GM21423 (cell line): ENCODE results near the gene SLC29A2.

ENCODE experiments used
- ATAC-seq: cut with Tn5 transposase; IDR thresholded peaks from one replicate; pipeline ENCODE4 v1.9.1; 2021; ENCODE audit warnings: mild to moderate bottlenecking, moderate library complexity; ENCODE audit not compliant: unreplicated experiment

SLC29A2 gene, protein sequence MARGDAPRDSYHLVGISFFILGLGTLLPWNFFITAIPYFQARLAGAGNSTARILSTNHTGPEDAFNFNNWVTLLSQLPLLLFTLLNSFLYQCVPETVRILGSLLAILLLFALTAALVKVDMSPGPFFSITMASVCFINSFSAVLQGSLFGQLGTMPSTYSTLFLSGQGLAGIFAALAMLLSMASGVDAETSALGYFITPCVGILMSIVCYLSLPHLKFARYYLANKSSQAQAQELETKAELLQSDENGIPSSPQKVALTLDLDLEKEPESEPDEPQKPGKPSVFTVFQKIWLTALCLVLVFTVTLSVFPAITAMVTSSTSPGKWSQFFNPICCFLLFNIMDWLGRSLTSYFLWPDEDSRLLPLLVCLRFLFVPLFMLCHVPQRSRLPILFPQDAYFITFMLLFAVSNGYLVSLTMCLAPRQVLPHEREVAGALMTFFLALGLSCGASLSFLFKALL

GRCh38 chr11:66371627-66372415, at the start of gene SLC29A2:
Gene SLC29A2, minus strand, starts transcription at chr11:66371760. Its CDS starts 169 bp downstream, at chr11:66371591.
- ATAC-seq: peak; percentile 53

DNA sequence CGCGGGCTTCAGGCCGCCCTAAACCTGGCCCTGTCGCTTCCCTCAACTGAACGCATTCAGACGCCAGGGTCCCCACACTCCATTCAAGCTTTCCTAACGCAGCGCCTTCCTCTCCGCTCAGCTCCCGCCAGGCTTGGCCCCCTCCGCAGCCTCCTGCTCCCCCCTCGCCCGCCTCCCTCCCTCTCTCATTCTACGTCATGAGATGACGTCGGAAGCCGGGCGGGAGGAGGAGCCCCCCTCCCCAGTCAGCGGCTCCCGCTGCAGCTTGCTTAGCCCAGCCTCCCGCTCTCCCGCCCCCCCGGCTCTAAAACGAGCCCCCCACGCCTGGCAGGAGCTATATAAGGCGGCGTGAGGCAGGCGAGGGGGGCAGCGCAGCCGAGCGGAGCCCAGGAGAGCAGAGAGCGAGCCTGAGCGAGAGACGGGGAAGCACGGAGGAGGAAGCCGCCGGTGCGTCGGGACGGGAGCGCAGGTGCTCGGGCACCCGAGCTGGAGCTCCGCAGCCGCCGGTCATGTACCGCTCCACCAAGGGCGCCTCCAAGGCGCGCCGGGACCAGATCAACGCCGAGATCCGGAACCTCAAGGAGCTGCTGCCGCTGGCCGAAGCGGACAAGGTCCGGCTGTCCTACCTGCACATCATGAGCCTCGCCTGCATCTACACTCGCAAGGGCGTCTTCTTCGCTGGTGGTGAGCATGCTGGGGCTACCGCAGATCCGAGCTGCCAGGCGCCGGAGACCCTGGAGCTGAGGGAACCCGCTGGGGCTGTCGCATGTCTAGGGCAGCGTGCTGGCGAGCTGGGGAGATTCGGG, 49.3 kb upstream of the SLC29A2 start, which contains the start of gene NPAS4:
TSS of gene NPAS4 (plus strand) at position 365 of the 806 bp plus-strand sequence. CDS start at position 510, 145 bp downstream.
- no peak for ATAC-seq

GRCh38 chr11:66419825-66420224, 48.3 kb upstream of the SLC29A2 start:
- no peak for ATAC-seq

DNA sequence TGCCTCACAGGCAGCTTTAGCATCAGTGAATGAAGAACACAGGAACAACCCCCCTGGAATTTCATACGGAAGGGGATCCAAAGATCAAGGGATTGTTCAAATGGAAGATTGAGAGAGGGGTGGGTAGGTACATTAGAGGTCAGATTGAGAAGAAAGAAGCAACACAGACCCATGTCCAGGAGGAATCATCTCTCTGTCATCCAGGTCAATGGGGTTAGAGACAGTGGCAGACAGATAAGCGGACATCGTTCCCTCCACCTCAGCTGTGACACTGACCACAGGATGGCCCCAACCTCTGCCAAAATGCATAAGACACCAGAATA, 47.4 kb upstream of the SLC29A2 start:
- ATAC-seq: no peak

DNA sequence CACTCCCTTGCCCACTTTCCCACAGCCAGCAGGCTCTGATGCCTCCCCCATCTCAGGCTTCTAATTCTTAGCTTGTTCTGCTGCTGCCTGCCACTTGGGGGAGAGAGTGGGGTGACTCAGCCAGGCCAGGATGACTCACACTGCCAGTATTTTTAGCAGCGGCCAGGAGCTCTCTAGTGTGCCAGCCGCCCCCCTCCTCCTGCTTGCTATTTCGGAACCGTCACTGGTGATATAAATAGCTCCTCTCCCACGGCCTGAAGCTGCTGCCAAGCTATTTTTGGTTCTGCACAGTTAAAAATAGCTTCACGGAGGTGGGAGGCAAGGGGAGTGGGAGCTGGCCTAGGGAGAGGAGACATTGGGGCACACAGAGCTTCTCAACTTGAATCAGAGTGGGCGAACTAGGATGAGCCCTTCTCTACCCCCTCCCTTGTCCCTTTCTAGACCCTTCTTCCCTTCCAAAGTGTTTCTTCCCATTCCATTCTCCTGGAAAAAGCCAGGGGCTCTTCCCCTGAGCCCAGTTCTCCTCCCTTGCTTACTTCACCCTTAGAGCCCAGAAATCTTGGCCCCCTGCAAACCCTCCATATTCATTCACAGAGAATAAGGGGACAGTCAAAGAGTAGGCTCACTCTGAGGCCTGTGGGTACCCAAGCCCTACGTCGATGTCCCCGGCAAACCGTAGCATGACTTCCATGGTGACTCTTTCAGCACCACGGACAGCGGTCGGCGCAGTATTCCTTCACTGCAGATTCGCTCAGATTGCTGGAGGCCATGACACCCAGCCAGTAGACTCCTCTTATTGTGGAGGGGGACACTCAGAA, 46.8 kb upstream of the SLC29A2 start:
- ATAC-seq: no peak

DNA sequence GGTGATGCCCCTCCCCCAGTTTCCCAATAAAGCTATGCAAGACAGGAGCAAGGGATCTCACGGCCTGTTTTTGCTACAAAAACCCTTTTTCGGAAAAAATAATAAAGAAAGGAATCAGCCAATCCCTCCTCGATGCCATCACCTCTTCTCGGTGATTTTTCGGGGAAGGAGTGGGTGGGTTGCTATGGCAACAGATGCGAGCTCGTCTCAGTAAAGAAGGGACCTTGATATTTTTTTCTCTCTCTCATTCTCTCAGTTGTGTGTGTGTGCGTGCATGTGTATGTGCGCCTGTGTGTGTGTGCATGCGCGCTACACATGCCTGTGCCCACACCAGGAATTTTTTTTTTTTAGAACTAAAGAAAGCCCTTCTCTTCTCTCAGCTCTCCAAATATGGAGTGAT, 45.4 kb upstream of the SLC29A2 start:
- no peak for ATAC-seq

DNA sequence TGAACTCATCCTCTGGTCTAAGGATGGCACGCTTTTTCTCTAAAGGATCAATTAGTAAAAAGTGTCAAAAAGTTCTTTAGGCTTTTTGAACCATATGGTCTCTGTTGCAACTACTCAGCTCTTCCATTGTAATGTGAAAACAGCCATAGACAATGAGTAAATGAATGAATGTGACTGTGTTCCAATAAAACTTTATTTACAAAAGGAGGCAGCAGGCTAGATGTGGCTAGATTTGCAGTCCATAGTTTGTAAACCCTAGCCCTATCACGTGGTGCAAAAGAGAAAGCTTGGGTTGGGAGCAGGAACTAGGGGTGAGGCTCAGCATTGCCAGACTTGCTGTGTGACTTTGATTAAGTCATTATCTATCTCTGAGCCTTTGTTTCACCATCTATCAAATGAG, 43.9 kb upstream of the SLC29A2 start:
- ATAC-seq: no peak

- ATAC-seq: no peak
Measured at GRCh38 chr11:66414120-66414934, 42.8 kb upstream of the SLC29A2 start.

DNA sequence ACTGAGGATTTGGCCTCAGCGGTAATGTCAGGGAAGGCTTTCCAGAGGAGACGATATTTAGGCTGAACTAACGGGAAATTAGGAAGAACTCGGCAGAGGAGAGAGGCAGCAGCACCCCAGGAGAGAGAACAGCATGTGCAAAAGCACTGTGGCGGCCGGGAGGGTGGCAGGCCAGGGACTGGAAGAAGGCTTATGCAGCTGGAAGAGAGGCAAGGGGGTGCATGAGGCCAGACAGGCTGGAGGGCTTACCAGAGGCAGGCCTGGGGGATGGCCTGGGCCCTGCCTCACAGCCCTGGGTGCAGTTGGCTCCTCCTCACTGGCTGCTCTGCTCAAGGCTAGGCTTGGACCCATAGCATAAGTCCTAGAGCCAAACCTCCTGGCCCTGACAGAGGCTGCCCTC, 41.6 kb upstream of the SLC29A2 start:
- no peak for ATAC-seq

GRCh38 chr11:66412110-66412509, 40.5 kb upstream of the SLC29A2 start:
- no peak for ATAC-seq

DNA sequence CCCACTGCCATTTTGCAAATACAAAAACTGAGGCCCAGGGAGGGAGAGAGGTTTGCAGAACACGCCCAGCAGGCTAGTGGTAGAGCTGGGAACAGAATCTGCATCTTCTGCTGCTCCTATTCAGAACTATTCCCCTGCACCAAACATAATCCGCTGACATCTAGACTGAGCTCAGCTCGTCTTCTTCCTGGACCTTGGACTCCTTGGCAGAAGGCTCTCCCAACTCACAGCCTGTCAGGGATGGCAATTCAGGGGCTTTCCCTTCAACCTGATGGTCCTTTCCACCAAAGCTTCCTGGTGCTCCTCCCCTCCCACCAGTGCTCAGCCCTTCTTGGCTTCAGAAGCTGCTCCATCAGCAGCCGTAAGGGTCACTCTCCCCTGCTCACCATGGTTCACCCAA, 39.8 kb upstream of the SLC29A2 start:
- ATAC-seq: no peak

DNA sequence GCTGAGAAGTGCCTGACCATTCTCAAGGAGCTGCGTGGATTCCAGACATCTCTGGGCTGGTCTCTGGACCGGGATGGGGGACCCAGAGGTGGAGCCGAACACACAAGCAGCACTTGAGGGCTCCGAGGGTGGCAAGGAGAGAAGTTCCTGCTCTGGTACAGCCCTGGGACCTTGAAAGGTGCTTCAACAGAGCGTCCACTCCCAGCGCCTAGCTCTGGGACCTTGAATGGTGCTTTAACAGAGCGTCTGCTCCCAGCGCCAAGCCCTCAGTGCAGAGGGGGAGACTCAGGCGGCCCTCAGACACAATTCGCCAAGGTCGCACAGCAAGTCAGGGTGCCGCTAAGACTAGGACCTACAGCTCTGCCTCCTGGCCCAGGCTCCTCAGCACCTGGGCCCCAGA, 38.6 kb upstream of the SLC29A2 start:
- no peak for ATAC-seq

DNA sequence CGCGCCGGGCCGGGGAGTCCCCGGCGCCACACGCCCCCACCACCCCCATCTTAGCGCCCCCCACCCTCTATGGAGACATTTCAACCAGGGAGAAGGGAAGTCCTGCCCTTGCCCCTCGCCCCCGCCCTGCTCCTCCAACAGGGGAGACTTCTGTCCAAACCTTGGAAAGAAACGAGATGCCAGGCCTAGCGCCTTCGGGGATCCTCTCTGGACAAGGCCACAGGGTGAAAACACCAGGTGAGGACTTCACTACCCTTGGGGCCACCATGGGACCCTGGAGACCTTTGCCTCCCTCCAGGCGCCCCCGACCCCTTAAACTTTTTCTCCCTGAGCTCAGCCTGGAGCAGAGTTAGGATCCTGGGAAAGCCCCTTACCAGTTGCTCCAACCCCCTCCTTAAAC, 37.7 kb upstream of the SLC29A2 start:
- no peak for ATAC-seq

DNA sequence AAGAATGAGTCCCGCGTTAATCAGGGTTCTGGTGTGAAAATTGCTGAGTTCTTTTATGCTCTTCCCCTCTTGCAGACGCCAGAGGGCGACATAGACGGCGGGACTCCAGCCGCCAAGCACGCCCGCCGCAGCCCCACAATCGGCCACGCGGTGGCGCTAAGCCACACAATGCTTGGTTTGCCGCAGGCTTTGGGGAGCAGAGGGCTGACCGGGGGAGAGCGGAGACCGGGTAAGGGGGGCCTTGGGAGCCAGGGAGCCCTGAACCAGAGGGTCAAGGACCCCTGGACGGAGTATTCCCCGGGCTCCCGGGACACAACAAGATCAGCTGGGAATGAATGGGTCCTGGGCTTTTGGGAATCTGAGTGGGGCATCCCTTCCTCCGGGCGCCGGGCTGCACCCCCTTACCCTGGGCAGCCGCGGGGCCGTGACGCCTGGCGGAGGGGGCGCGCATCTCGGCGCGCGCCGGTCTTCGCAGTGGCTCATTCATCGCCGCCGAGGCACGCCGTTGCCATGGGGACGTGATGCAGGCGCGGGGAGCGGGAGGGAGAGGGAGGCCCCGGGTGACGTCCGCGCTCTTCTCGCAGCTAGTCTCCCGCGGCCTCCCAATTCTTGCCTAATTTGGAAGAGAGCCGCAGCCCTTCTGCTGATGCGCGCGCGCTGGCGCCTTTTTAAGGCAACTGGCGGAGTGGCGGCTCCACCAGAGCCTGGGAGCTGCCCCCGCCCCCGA, 37.1 kb upstream of the SLC29A2 start:
- no peak for ATAC-seq

GRCh38 chr11:66407651-66408050, 36.1 kb upstream of the SLC29A2 start:
- no peak for ATAC-seq

DNA sequence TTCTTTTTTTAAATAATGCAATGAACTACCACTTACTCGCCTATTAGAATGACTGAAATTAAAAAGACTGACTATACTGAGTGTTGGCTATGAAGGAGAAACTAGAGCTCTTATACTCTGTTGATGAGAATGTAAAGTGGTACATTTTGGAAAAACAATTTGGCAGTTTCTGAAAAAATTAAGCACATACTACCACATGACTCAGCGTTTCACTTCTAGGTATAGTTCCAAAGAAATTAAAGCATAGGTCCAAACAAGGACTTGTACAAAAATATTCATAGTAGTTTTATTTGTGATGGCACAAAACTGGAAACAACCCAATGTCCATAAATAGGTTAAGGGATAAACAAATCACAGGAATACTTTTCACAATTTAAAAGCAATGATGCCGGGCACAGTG, 22.4 kb upstream of the SLC29A2 start:
- ATAC-seq: no peak

DNA sequence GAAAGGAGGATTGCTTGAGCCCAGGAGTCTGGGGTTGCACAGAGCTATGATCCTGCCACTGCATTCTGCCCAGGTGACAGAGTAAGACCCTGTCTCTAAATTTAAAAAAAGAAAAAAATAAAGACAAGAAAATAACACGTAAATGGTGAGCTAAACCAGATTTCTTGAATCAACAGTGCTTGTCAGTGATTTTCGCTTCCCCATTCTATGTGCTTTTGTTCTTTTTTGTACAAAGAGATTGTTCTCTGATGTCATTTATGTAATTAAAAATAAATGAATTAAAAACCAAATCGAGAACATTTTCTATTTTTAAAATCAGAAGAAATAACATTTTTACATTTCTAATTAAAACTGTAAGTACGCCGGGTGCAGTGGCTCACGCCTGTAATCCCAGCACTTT, 19.8 kb upstream of the SLC29A2 start:
- no peak for ATAC-seq

GRCh38 chr11:66388780-66389386, 17.3 kb upstream of the SLC29A2 start:
- no peak for ATAC-seq
